Hematopoietic multipotent progenitor cell (in vitro differentiated cells): ENCODE data around the gene ECE1. TPM values are rescaled to one million over a fixed set of nuclear protein-coding genes. Genes with fewer than 3 reads are reported as not detected.
A peak's percentile ranks its signal among the peaks of the same experiment; 100 is the strongest.

Source experiments
- DNase-seq, 3 donors: peaks; one replicate each; pipeline ENCODE4 v3.0.0-alpha.2; 2011 to 2015; ENCODE audit warnings: low read depth in 2 of 3, low spot score in 2 of 3
- total RNA-seq: library from RNA; depleted of rRNA; stranded (reverse); fragments of >200 nt; gene quantifications from one replicate; pipeline ENCODE4 v1.2.3, GENCODE V29; 2012

ECE1 gene
- total RNA-seq, 1 donor, result 15.6 TPM

- DNase-seq, result no peak
These were observed 18.8 kb upstream of the ECE1 start for GRCh38 chr1:21308847-21309652.

- no peak for DNase-seq
These were observed 18.1 kb upstream of the ECE1 start for GRCh38 chr1:21308330-21308729.

- no peak for DNase-seq
These were observed 17.5 kb upstream of the ECE1 start for GRCh38 chr1:21307663-21308305.

- DNase-seq, result no peak
These were observed 16.9 kb upstream of the ECE1 start for GRCh38 chr1:21307210-21307609.

- no peak for DNase-seq
These were observed 15.6 kb upstream of the ECE1 start for GRCh38 chr1:21305900-21306189.

GRCh38 chr1:21305155-21305899, 15.1 kb upstream of the ECE1 start:
- DNase-seq, result no peak

- no peak for DNase-seq
These were observed 14.2 kb upstream of the ECE1 start for GRCh38 chr1:21304488-21304887.

GRCh38 chr1:21302747-21303715, 12.8 kb upstream of the ECE1 start:
- DNase-seq, result peak in 1 of 3 donors; percentile 45

GRCh38 chr1:21301794-21302440, 11.7 kb upstream of the ECE1 start:
- no peak for DNase-seq

GRCh38 chr1:21300774-21301173, 10.5 kb upstream of the ECE1 start:
- no peak for DNase-seq

- DNase-seq, result no peak
These were observed 9.6 kb upstream of the ECE1 start for GRCh38 chr1:21299780-21300395.

GRCh38 chr1:21298981-21299391, 8.7 kb upstream of the ECE1 start:
- DNase-seq, result no peak

- DNase-seq, result no peak
These were observed 7.7 kb upstream of the ECE1 start for GRCh38 chr1:21297975-21298374.

- no peak for DNase-seq
These were observed 6.5 kb upstream of the ECE1 start for GRCh38 chr1:21296509-21297354.

- DNase-seq, result no peak
These were observed 5.3 kb upstream of the ECE1 start for GRCh38 chr1:21295545-21295944.

GRCh38 chr1:21295002-21295401, 4.7 kb upstream of the ECE1 start:
- peak in 1 of 3 donors; percentile 31 for DNase-seq

- peak; percentile 82 to 91 (median 86) for DNase-seq
These were observed 4.2 kb upstream of the ECE1 start for GRCh38 chr1:21294266-21294989.
